ENCODE results near the gene OTOP3.

Gene OTOP3

DNA sequence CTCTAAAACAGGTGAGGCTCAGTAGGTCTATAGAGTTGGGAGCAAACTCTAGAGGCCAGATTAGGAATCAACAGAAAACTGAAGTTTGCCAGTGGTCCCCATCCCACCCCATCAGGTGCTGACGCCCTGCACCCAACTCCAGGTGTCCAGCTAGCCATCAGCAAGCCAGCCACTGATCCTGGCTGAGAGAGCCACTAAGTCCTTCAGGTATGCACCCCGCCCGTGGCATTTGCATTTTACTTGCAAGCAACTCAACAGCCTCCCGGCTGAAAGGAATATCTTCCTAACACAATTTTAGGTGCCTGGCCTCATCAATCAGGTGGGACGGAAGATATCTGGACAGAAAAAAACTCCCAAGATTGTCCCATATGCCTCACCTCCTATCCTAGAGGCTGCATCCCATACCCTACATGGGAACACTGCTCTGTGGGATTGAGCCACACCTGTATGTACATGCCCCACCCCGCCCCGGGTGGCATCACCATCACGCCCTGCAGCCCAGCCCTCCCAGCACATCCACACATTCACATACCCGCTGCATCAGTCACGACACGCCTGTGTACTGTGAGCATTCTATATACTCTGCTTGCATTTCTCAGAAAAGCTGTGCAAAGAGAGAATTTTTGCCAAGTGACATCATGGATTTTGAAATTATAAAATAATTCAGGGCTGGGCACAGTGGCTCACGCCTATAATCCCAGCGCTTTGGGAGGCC is 8.3 kb downstream of the OTOP3 start:
- DNase-seq: no peak

DNA sequence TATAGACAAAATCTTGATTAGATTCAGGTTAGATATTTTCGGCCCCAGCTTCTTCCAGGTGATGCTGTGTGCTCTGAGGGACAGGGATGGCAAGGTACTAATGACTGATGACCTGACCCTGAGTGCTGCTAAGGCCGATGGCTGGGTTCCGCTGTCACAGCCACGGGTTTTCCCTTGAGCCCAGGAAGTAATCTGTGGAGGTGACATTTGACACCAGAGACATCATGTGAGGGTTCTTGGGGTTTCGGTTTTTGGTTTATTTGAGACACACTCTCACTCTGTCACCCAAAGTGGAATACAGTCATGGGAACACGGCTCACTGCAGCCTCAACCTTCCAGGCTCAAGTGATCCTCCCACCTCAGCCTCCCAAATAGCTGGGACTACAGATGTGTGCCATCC is 9.8 kb downstream of the OTOP3 start:
- no peak for DNase-seq

DNA sequence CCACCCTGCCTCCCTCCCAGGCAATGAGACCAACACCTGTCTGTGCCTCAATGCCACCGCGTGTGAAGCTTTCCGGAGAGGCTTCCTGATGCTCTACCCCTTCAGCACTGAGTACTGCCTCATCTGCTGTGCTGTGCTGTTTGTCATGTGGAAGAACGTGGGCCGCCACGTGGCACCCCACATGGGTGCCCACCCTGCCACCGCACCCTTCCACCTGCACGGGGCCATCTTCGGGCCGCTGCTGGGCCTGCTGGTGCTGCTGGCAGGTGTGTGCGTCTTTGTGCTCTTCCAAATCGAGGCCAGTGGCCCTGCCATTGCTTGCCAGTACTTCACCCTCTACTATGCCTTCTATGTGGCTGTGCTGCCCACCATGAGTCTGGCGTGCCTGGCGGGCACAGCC is 10.9 kb downstream of the OTOP3 start:
- no peak for DNase-seq

DNA sequence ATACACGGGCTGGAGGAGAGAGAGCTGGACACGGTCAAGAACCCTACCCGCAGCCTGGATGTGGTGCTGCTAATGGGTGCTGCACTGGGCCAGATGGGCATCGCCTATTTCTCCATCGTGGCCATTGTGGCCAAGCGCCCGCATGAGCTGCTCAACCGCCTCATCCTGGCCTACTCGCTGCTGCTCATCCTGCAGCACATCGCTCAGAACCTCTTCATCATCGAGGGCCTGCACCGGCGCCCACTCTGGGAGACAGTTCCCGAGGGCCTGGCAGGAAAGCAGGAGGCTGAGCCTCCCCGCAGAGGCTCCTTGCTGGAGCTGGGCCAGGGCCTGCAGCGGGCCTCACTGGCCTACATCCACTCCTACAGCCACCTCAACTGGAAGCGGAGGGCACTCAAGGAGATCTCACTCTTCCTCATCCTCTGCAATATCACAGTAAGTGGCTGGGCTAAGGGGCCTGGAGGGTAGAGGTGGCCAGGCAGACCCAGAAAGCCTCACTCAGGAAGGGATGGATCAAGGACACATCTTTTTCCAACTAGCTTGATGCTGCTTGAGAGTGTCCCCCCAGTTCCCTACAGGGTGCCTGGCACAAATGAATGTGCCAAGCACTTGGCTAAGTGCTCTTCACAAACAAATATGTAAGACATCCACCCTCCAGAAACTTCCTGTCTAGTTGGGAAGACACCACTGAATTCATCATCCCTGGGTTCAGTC is 11.5 kb downstream of the OTOP3 start:
- DNase-seq: no peak

DNA sequence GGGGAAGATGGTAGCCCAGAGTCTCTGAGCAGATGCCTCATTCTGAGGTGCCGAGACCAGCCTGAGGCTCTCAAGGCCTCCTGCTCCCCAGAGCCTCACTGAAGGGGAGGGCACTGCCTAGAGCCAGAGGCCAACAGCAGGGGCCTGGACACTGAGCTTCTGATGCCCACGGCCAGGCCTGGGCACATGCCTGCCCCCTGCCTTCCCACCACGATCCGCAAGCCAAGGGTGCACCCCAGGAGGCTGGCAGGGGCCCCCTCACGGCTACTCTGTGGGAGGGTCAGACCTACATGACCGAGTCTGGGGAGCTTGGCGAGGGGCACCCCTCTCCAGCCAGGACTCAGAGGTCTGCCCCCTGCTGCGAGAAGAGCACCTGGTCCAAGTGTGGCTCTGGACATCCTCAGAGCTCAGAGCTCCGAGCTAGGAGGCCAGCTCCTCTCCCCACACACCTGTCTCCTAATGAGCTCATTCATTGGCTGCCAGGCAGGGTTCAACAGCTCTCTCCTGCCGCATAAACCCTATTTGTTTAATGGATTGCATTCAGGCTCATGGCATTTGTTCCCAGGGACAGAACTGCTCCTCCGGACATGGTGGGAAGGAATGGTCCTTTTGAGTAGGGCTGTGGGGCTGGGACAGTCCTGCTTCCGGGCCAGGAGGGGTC is 13.9 kb downstream of the OTOP3 start:
- DNase-seq: no peak

DNA sequence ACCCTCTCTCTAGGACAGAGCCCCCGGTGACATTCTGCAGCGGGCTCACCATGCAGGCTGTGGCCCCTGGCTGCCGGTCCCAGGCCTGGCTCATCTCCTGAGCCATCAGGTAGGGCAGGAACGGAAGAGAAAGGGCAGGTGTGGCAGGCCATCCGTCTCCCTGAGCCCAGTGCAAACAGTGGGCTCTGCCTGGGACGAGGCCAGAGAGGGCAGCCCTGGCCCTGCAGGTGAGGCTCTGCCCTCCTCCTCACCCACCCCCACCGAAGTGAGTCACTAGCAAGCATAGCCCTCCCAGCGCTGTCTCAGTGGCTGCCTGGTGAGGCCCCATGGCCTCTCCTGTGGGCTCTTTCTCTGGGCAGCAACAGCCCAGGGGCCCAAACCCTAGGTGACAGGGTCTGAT is 14.5 kb downstream of the OTOP3 start:
- no peak for DNase-seq

DNA sequence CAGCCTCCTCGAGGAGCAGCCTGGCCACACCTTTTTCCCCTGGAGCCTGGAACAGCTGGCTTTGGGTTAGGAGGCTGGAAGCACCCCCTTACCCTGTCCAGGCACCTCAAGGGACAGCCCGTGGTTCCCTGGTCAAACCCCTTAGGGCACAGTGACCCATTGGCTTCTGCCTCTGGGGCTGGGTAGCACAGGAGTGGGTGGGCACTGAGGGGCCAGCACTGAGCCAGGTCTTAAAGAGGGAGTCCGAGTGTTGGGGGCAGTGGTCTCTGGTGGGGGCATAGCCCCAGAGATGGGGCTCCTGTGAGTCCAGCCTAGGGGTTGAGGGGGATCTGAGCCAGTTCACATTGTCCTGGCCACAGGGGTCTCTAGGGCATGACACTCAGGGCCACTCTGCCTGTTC is 15.4 kb downstream of the OTOP3 start:
- no peak for DNase-seq

DNA sequence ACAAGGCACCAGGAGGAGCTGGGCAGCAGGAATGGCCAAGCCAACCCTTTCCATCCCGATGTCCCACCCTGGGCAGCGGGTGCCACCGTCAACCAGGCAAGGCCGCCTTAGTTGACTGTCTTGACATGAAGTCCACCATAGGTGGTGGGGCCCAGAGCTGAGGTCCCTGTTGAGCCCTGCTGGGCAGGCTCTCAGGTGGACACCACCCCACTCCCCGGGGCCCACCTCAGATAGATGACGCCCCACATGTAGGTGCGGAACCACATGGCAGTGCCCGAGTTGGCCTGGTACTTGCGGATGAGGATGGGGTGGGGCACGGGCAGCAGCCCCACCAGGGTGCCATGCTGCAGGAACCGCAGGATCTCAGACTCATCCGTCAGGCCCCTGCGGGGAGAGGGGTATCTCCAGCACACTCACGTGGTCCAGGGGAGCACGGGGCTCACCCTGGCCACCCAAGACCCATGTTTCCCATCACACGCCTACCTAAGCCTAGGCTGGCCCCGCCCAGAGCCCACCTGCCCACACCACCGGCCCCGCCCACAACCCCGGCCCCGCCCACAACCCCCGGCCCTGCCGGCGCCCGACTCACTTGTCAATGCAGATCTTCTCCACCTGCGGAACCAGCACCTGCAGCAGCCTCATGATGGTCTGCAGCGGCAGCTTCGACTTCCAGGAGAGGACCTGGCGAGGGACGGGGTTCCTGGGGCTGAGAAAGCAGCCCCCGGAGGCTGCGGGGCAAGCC is 16.2 kb downstream of the OTOP3 start:
- no peak for DNase-seq

DNA sequence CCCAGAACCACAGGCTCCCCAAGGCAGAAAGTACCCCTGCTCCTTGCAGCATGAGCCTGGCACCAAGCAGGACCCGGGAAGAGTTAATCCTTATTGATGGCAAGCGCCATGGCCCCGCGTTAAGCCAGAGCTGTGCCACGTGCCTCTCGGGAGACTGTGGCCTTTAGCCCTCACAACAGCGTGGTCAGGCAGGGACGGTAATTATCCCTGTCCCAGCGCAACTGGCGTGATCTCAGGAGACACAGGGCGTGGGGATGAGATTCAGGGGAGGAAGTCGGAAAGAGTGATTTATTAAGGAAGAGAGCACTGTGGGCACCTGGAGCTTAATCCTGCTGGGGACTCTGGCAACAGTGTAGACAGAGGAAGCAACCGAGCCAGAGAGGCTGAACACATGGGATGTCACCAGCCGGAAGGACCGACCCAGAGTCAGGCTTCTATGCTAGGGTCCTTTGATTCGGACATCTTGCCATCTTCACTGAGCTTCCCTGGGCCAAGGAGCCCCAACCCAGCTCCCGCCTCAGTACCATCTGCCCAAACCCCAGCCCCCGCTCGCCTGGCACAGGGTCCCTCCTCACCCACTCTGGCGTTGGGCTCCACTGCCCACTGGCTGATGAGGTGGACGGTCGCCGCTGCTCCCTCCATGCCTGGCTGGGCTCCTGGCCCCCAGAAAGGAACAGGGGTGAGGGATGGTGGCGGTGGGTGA is 16.9 kb downstream of the OTOP3 start:
- DNase-seq: no peak

DNA sequence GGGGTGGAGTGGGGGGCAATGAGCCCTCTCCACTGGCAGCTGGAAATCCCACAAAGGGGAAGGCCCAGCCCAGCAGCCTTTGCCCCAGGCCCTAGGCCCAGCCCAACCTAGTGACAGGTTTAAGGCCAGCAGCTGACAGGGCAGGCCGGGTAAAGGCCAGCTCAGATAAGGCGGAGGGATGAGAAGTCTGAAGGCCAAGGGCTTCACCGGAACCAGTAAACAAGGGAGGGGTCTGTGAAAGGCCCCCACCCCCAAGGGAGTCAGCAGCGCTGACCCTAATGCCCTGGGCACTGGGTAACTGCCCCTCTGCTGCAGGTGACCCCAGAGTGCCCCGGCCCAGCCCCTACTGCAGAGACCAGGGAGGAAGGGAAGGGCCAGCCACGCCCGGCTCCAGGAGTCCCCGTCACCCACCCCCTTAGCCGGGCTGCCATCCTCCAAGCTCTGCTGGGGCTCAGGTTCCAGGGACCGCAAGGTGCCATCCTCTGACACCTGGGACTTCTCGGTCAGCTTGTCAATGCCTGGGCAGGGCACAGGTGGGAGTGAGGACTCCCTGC is 17.5 kb downstream of the OTOP3 start:
- DNase-seq: no peak

DNA sequence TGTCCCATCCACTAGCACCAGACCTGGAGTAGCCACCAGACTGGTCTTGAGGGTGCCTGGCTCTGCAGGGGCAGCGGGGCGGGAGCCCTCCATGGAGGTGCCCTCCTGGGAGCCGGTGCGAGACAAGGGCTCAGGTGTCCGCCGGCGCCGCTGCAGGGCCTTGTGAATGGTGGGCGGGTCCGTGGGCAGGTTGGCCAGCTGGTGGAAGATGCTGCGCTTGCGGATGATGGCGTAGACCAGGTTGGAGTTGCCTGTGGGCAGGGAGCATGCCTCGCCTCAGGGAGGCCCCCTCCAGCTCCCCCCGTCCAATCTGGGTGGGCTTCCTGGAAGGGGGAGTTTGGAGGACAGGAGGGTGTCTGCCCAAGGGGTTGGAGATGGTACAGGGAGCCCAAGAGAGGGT is 18.4 kb downstream of the OTOP3 start:
- no peak for DNase-seq

DNA sequence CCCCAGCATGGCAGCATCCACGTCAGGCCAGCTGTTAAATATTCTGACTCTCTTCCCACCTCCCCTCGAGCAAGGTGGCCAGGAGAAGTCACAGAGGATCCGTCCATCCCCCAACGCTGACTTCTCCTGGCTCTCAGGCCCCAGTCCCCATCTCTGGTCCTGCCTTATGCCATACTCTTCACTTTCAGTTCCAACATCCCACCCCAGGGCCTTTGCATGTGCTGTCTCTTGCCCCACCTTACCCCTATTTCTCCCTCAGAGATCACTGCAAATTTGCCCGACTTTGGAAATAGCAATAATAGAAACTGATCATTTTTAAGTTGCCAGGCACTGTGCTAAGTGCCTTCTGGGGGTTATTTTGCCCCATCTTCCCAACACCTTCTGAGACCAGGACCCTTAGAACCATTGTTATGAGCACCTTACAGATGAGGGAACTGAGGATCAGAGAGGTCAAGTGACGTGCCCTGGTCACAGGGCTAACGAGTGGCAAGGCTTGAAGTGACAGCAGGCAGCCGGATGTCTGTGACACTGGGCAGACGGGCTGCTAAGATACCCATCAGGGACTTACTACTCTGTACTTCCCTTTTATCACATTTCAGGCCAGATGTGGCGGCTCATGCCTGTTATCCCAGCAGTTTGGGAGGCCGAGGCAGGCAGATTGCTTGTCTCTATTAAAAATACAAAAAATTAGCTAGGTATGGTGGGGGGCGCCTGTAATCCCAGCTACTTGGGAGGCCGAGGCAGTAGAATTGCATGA is 19.1 kb downstream of the OTOP3 start:
- DNase-seq: no peak

DNA sequence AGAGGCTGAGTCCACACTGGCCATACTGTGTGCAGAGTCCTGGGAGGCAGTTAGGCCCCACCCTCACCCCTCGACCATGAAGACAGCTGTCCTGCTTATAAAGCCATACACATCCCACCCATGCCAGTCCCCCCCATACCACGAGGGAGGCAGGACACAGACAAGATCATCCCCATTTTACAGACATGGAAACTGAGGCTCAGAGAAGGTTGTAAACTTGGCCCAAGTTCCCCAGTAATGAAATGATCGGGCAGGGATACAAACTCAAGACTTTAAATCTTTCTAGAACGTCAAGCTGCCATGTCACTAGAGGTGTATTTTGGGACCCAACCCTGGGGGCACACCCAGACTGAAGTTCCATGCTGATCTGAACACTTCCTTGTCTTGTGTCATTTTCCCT is 20.4 kb downstream of the OTOP3 start:
- no peak for DNase-seq

DNA sequence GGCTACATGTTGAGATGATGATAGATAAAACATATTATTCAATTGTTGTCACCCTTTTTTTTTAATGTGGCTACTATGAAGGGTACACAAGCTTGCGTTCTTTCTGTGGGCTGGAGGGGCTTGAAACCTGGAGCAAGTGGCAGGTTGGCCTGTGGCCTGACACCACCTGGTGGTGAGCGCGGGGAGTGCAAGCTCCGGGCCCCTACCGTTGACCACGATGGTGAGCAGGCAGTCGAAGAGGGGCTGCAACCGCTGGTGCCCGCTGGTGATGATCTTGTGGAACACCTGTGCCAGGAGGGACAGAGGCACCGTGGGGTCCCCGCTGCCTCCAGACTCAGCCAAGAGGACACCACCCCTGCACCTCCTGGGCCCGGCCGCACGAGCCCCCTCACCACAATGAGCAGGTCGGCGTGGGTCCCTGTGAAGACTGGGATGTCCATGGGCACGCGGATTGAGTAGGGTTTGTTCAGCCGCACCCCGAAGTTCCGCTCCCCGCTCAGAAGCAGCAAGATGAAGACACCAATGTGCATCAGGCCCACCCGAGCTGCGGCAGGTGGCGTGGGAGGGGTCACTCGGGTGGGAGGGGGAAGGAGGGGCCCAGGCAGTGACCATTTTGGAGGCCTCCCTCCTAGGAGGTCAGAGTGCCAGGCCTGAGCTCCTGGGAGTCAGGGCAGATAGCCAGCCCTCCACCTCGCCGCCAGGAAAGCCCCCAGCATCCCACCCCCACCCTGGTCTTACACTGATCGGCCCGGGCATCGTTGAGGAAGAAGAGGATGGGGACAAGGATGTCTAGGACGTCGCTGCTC is 22.4 kb downstream of the OTOP3 start:
- peak; percentile 82 for DNase-seq

DNA sequence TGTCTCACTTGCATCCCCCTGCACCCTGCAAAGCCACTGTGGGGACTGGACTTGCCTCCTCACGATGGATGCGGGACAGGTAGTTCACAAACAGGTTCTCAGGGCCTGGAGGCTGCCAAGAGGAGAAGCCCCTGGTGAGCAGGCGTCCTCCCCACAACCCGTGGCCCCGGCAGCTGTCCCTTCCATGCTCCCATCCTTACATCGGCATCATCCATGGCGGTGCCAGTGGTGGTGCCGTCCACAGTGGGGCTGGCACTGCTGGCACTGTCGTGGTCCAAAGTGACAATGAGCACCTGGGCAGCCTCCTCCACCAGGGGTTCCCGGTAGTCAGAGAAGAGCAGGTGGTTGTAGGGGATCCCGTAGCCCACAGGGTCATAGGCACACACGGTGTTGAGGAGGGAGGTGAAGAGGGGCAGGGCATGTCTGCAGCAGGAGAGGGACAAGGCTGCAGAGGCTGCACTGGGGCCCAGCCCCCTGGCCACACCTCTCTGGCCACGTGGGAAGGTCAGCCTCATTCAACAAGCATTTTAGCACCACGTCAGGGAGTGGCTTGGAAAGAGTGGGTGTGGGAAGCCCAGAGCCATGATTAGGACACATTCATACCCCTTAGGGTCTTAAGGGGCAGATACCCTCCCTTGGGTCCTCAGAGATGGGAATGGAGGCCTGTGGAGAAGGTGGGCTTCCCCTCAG is 24.3 kb downstream of the OTOP3 start:
- no peak for DNase-seq

DNA sequence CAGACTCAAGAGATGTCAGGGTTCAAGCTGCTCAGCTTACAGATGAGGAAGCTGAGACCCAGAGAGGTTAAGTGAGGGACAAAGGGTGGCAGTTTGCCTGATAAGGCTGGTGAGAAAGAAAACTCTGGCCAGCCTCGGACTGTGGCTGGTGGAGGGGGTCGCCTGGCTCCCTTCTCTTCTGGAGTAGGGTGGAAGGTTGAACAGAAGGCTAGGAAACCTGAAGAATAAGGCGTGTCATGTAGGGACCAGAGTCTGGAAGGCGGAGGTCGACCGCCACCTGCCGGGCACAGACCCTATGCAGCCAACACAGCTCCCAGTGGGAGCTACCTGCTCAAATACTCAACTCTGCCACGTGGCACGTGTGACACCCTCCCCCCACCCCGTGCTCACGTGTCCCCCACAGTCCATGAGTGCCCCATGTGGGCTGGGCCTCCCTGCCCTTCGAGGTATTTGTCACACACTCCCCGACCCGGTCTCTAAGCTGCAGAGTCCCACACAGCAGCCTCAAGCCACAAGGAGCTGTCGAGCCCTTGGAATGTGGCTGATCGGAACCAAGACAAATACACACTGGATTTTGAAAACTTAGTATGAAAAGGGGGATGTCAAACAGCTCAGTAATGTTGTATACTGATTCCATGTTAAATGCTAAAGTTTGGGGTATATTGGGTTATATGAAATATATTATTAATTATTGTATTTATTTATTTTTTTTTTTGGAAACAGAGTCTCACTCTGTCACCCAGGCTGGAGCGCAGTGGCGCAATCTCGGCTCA is 25.1 kb downstream of the OTOP3 start:
- DNase-seq: peak; percentile 50

DNA sequence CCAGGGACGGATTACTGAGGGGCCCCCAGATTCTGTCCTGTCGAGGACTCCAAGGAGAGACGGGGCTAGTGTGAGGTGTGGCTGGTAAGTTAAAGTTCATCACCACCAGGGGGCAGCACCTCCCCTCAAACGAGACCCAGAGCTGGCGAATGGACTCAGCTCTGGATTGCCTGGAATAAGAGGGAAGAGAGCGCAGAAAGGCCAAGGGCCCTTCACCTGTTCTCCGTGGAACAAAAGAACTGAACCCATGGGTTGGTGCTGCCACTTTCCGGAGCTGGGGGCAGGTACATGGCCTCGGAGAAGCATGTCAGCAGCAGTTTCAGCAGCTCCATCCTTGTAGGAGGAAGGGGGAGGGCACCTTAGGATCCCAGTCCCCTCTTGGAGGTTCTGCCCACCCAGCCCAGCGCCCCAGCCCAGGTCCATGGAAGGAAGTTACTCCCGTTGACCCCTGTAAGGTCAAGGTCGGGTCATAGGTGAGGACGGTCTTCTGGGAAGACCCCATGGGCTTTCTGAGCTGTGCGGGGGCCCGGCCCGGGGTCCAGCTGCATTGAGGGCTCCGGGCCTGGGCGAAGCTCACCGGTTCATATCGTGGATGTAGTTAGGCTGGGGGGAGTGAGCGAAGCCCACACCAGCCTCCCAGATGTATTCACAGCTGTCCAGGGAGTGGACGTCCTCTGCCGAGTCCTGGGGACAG is 26.1 kb downstream of the OTOP3 start:
- DNase-seq: peak; percentile 92

DNA sequence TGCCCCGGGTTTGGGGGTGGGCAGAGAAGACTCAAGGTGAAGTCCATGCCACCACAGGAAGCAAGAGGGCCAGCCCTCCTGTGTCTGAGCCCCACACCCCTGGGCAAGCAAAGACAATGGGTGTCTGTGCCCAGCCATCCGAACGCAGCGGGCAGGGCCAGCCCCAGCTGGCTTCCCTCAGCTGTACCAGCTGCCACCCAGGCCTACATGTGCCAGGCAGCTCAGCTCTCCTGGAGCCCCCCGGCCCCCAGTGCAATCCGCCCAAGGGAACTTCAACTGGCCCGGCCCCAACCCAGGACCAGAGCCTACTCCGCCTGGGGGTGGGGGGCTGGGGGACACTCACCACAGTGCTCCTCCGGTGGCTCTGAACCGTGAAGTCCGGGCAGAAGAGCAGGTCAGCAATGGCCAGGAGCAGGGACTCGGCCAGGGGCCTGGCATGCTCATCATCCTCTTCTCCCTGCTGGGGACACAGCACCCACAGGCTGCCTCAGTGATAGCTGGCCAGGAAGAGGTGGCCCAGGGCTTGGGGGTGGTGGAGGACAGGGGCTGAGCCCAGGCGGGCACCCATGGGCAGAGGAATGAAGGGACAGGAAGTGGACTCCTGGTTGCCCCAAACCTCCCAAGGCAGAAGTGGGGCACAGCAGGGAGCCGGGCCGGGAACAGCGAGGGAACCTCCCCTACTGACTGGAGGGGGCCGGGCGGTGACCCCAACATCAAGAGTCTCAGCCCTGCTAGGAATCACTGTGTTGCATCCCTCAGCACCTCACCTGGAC is 27.1 kb downstream of the OTOP3 start:
- DNase-seq: no peak

Measured in CD4-positive, alpha-beta T cell treated with Interleukin-6 for 4 hours (primary cell).